Measurements from ENCODE around the gene HSF4. TPM values are rescaled to one million over a fixed set of nuclear protein-coding genes. Genes with fewer than 3 reads are reported as not detected.

HSF4 gene
- total and polyA plus RNA-seq, 2 donors (not counting 3 experiments of a cell fraction or from before 2014, with no cell fraction given): 4.8 to 5.5 TPM

DNA sequence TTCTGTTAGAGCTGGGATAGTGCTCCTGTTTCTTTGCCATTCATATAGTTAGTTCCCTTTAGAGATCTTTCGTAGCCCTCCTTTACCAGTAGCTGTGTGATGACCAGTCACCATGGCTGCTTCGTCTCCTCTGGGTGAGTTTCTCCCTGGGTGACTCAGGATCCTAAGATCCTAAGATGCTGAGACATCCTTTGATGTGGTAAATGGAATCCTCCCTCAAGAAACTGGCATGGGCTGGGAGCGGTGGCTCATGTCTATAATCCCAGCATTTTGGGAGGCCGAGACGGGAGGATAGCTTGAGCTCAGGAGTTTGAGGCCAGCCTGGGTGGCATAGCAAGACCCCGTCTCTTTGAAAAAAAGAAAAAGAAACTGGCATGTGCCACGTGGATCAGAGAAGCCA, 48.9 kb upstream of the HSF4 start:
- Histone ChIP-seq H4K20me1 (replicated peaks; ENCODE audit: control insufficient read depth, extremely low read depth, insufficient read depth, low read length) (no peaks in the 10 kb centered on the region), H3K4me2 (ENCODE audit: insufficient read depth, low read length) (no peak overlapping the region), H3K36me3 (ENCODE audit: control insufficient read depth in 2 of 2, extremely low read depth in 1 of 2, insufficient read depth in 2 of 2, low read length in 2 of 2) (no peaks in the 10 kb centered on the region), H3K4me3 (replicated peaks in 1 of 3; ENCODE audit: insufficient read depth in 1 of 3, low read depth in 1 of 3, low read length in 3 of 3) (no peak overlapping the region), H3K9me3 (replicated peaks; ENCODE audit: control insufficient read depth, insufficient read depth, low read length) (no peaks in the 10 kb centered on the region), H3K9me1 (replicated peaks; ENCODE audit: control insufficient read depth, extremely low read depth, insufficient read depth, low read length) (no peaks in the 10 kb centered on the region), H3K4me1 (ENCODE audit: control insufficient read depth, extremely low read depth, insufficient read depth, low read length) (peaks cover 1% of the 10 kb centered on the region), H2AFZ (ENCODE audit: low read depth, low read length) (no peak overlapping the region), H3K9ac (replicated peaks; ENCODE audit: extremely low read depth, insufficient read depth, low read length) (no peak overlapping the region), H3K27ac (ENCODE audit: insufficient read depth, low read depth, low read length) (no peak overlapping the region), H3K27me3 (ENCODE audit: control insufficient read depth in 2 of 2, insufficient read depth in 2 of 2, low read length in 2 of 2) (no peaks in the 10 kb centered on the region), H3K79me2 (ENCODE audit: control insufficient read depth, insufficient read depth, low read length) (peaks cover 34% of the 10 kb centered on the region)
- DNase-seq (ENCODE audit: low read depth, low spot score) (no peak), FAIRE-seq (no peak)
- TF ChIP-seq, protein P1, sequence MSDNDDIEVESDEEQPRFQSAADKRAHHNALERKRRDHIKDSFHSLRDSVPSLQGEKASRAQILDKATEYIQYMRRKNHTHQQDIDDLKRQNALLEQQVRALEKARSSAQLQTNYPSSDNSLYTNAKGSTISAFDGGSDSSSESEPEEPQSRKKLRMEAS (IDR thresholded peaks at IDR 0.05; ENCODE audit: insufficient read depth, insufficient read length): no peak
- TF ChIP-seq, protein P2, sequence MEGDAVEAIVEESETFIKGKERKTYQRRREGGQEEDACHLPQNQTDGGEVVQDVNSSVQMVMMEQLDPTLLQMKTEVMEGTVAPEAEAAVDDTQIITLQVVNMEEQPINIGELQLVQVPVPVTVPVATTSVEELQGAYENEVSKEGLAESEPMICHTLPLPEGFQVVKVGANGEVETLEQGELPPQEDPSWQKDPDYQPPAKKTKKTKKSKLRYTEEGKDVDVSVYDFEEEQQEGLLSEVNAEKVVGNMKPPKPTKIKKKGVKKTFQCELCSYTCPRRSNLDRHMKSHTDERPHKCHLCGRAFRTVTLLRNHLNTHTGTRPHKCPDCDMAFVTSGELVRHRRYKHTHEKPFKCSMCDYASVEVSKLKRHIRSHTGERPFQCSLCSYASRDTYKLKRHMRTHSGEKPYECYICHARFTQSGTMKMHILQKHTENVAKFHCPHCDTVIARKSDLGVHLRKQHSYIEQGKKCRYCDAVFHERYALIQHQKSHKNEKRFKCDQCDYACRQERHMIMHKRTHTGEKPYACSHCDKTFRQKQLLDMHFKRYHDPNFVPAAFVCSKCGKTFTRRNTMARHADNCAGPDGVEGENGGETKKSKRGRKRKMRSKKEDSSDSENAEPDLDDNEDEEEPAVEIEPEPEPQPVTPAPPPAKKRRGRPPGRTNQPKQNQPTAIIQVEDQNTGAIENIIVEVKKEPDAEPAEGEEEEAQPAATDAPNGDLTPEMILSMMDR (IDR thresholded peaks at IDR 0.05; ENCODE audit: extremely low read depth in 1 of 2, insufficient read depth in 1 of 2, low read depth in 1 of 2, low read length in 2 of 2): no peak
- TF ChIP-seq GATA2 (IDR thresholded peaks at IDR 0.05; ENCODE audit: insufficient read depth, insufficient read length, low read depth, low read length) (no peak), JUN (IDR thresholded peaks at IDR 0.05; ENCODE audit: borderline replicate concordance, insufficient read depth, insufficient read length, low read depth) (no peak), POLR2A (IDR thresholded peaks at IDR 0.05; ENCODE audit: low read depth, low read length) (no peak), FOS (IDR thresholded peaks at IDR 0.05; ENCODE audit: borderline replicate concordance, insufficient read depth, low read length) (no peak), EZH2 (IDR thresholded peaks at IDR 0.05; ENCODE audit: borderline replicate concordance, low read depth, low read length, severe bottlenecking) (no peak), POLR2AphosphoS5 (IDR thresholded peaks at IDR 0.05; ENCODE audit: insufficient read depth, low read depth, low read length) (no peak), MYC (IDR thresholded peaks at IDR 0.05; ENCODE audit: low read depth, low read length) (no peak)
- BruUV-seq (replicated peaks): no TSS peak
- intact Hi-C loops (cut with micrococcal nuclease): no loop called here
- POLR2A ChIA-PET: no interaction called here
- CTCF ChIA-PET: interaction anchor here (0.7 to 4.1 kb wide), 8 partner anchors 12 to 162 kb away, joined by 3 to 20 read pairs (median 4); no protein-coding TSS in a partner anchor
- dilution Hi-C loops (cut with MboI; ENCODE audit: extremely low pct_ligation_motif_present, low sequenced_read_pairs): no loop called here

Data from endothelial cell of umbilical vein (primary cell).